ENCODE measurements around the gene KCNQ1OT1.

DNA sequence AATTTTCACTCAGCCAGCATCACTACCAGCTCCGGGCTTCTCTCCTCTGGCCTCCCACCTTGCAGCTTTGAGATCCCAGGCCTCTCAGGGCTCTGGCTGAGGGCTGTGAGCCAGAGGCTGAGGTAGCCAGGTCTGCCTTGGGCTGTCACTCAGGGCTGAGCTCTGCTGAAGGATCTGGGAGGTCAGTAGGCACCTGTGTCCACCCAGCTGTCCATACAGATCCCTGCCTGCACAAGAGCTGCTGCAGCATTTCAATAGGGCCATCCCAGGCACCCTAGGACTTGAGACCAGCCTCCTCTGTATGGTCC, 12.6 kb downstream of the KCNQ1OT1 start:
- TF ChIP-seq, protein P1, sequence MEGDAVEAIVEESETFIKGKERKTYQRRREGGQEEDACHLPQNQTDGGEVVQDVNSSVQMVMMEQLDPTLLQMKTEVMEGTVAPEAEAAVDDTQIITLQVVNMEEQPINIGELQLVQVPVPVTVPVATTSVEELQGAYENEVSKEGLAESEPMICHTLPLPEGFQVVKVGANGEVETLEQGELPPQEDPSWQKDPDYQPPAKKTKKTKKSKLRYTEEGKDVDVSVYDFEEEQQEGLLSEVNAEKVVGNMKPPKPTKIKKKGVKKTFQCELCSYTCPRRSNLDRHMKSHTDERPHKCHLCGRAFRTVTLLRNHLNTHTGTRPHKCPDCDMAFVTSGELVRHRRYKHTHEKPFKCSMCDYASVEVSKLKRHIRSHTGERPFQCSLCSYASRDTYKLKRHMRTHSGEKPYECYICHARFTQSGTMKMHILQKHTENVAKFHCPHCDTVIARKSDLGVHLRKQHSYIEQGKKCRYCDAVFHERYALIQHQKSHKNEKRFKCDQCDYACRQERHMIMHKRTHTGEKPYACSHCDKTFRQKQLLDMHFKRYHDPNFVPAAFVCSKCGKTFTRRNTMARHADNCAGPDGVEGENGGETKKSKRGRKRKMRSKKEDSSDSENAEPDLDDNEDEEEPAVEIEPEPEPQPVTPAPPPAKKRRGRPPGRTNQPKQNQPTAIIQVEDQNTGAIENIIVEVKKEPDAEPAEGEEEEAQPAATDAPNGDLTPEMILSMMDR (IDR thresholded peaks at IDR 0.05): no peak
- TF ChIP-seq POLR2A (IDR thresholded peaks at IDR 0.05): no peak

Measured in esophagus squamous epithelium (tissue), 4 donors.